Stimulated activated CD4-positive, alpha-beta T cell treated with anti-CD3 and anti-CD28 coated beads, Interleukin-15, amount 100 ng/mL, for 24 hours (primary cell): ENCODE measurements around the gene GALNTL6.
"Not testable (repeated sequence)": the region's sequence is repeated elsewhere in the genome, so short reads cannot be mapped to it uniquely, and the experiment has no call there.

Experiments used
- DNase-seq: peaks from one replicate; pipeline ENCODE4 v3.0.0-alpha.2; 2020

GALNTL6 gene

GRCh38 chr4:172411149-172411548, 597.9 kb downstream of the GALNTL6 start:
- DNase-seq = no peak

- no peak for DNase-seq
Measured at GRCh38 chr4:172412851-172413580, 599.8 kb downstream of the GALNTL6 start.

GRCh38 chr4:172428979-172429378, 615.8 kb downstream of the GALNTL6 start:
- DNase-seq = not testable (repeated sequence)

GRCh38 chr4:172480471-172480870, 667.3 kb downstream of the GALNTL6 start:
- no peak for DNase-seq

- DNase-seq = no peak
Measured at GRCh38 chr4:172481802-172482508, 668.8 kb downstream of the GALNTL6 start.

GRCh38 chr4:172485007-172485406, 671.8 kb downstream of the GALNTL6 start:
- no peak for DNase-seq

GRCh38 chr4:172486531-172486930, 673.3 kb downstream of the GALNTL6 start:
- no peak for DNase-seq

- DNase-seq = no peak
Measured at GRCh38 chr4:172489861-172490260, 676.7 kb downstream of the GALNTL6 start.

- no peak for DNase-seq
Measured at GRCh38 chr4:172495769-172496168, 682.6 kb downstream of the GALNTL6 start.

- no peak for DNase-seq
Measured at GRCh38 chr4:172497321-172497720, 684.1 kb downstream of the GALNTL6 start.

GRCh38 chr4:172514011-172514410, 700.8 kb downstream of the GALNTL6 start:
- DNase-seq = no peak

GRCh38 chr4:172514801-172515200, 701.6 kb downstream of the GALNTL6 start:
- DNase-seq = no peak

- DNase-seq = no peak
Measured at GRCh38 chr4:172515266-172515879, 702.2 kb downstream of the GALNTL6 start.

- no peak for DNase-seq
Measured at GRCh38 chr4:172517391-172517790, 704.2 kb downstream of the GALNTL6 start.

- no peak for DNase-seq
Measured at GRCh38 chr4:172521248-172521647, 708.0 kb downstream of the GALNTL6 start.

GRCh38 chr4:172521680-172522079, 708.5 kb downstream of the GALNTL6 start:
- no peak for DNase-seq

GRCh38 chr4:172543249-172543648, 730.0 kb downstream of the GALNTL6 start:
- no peak for DNase-seq

- no peak for DNase-seq
Measured at GRCh38 chr4:172546782-172547181, 733.6 kb downstream of the GALNTL6 start.

- no peak for DNase-seq
Measured at GRCh38 chr4:172547724-172548123, 734.5 kb downstream of the GALNTL6 start.

GRCh38 chr4:172553216-172553615, 740.0 kb downstream of the GALNTL6 start:
- DNase-seq = no peak

GRCh38 chr4:172554588-172554987, 741.4 kb downstream of the GALNTL6 start:
- no peak for DNase-seq

- DNase-seq = no peak
Measured at GRCh38 chr4:172555725-172556124, 742.5 kb downstream of the GALNTL6 start.

GRCh38 chr4:172573899-172574298, 760.7 kb downstream of the GALNTL6 start:
- no peak for DNase-seq

GRCh38 chr4:172578712-172579111, 765.5 kb downstream of the GALNTL6 start:
- no peak for DNase-seq
